NB4 (cell line): ENCODE results near the gene ACADVL.
A peak's percentile ranks its signal among the peaks of the same experiment; 100 is the strongest.

ENCODE experiments used
- DNase-seq: peaks from one replicate; pipeline ENCODE4 v3.0.0; 2010; ENCODE audit warnings: low read depth
- H3K4me3 ChIP-seq: one replicate; pipeline ENCODE4 v1.5.1; 2011; ENCODE audit warnings: mild to moderate bottlenecking, low read depth, low read length, moderate library complexity
- MYC ChIP-seq: IDR thresholded peaks from 2 replicates; pipeline ENCODE4 v1.6.1; 2011; ENCODE audit warnings: low read depth, low read length
- POLR2A ChIP-seq: IDR thresholded peaks from 2 replicates; pipeline ENCODE4 v1.6.1; 2011; ENCODE audit warnings: mild to moderate bottlenecking; ENCODE audit not compliant: insufficient read length; ENCODE audit errors: extremely low read depth
- TF ChIP-seq, protein P1 (sequence below): IDR thresholded peaks from one replicate; pipeline ENCODE4 v1.5.1; 2012; ENCODE audit warnings: low read depth, low read length
- TF ChIP-seq, protein P2 (sequence below): IDR thresholded peaks from 2 replicates; pipeline ENCODE4 v1.6.1; 2011; ENCODE audit warnings: low read depth, low read length

The ACADVL gene

DNA sequence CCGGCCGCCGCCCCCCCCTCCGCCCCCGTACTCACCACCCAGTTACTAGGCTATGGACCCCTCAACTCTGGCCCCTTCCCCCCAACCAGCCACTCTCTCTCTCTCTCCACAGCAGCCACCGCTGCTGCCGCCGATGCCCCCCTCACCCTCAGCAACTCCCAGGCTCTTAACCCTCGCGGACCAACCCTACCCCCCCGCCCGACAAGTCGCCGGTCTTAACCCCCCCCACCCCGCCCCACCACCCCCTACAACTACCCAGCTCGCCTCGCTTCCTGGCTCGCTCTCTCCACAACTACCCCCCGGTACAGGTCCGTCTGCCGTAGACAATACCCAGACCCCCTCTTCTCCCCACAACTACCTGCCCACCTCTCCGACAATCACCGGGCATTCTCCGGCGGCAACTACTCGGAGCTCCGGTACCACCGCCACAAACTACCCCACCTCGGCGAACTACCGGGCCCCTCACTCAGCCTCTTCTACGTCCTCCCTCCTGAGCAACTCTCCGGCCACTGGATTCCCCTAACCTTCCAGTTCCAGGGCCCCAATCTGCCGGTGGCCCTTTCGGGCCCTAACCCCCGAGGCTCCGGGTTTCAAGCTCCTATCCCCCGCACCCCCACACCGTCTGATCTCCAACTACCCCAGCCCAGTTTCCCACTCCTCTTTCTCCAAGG is 18.8 kb downstream of the ACADVL start:
- DNase-seq: peak; percentile 67
- peak overlapping the region; percentile 85 for H3K4me3 ChIP-seq
- TF ChIP-seq POLR2A: peak; percentile 11
- TF ChIP-seq, protein P1, sequence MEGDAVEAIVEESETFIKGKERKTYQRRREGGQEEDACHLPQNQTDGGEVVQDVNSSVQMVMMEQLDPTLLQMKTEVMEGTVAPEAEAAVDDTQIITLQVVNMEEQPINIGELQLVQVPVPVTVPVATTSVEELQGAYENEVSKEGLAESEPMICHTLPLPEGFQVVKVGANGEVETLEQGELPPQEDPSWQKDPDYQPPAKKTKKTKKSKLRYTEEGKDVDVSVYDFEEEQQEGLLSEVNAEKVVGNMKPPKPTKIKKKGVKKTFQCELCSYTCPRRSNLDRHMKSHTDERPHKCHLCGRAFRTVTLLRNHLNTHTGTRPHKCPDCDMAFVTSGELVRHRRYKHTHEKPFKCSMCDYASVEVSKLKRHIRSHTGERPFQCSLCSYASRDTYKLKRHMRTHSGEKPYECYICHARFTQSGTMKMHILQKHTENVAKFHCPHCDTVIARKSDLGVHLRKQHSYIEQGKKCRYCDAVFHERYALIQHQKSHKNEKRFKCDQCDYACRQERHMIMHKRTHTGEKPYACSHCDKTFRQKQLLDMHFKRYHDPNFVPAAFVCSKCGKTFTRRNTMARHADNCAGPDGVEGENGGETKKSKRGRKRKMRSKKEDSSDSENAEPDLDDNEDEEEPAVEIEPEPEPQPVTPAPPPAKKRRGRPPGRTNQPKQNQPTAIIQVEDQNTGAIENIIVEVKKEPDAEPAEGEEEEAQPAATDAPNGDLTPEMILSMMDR: no peak

DNA sequence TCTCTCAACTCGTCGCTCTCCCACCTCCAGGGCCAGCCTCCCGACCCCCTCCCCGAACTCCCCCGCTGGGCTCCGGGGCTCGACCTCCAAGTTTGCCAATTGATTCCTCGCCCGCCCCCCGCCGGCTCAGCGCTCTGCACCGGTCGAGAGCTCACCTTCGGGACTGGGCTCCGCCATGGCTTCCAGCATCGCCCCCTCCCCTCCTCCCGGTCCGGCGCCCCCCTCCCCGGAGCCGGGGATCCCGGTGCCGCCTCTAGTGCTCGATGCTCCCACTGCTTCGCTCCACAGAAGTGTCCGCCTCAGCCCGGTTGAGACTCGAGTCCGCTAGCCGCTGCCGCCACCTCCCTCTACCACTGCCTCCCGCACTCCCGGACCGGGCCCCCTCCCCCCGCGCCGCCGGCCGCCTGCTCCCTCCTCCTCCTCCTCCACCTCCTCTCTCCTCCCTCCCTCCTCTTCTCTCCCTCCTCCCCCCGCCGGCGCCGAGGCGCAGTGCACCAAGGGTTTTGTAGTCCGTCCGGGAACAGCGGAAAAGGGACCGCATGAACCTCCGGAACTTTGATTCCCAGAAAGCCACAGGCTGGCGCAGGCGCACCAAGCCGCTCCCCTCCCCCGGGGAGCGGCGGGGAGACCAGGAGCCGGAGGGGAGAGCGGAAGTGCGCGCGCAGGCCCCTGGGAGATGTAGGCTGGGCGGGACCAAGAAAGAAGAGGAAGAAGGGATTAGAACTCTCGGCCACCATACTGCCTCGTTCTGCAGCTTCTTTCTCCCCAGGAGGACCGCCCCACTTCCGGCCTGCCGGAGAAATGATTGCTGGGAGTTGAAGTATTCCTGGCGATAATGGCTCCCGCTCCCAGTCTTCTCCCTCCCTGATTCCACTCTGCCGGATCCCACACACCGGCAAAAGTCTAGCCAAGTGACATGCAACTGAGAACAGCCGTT is 19.6 kb downstream of the ACADVL start, which contains the start of gene PHF23:
TSS of gene PHF23 (minus strand) at position 367 of the 937 bp plus-strand sequence. CDS start at position 189, 178 bp downstream.
- TF ChIP-seq POLR2A: no peak
- TF ChIP-seq, protein P2, sequence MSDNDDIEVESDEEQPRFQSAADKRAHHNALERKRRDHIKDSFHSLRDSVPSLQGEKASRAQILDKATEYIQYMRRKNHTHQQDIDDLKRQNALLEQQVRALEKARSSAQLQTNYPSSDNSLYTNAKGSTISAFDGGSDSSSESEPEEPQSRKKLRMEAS: no peak
- no peak for TF ChIP-seq MYC
- TF ChIP-seq, protein P1: no peak
- peak; percentile 97 for DNase-seq
- peak within 1 kb of the TSS; percentile 85 for H3K4me3 ChIP-seq

DNA sequence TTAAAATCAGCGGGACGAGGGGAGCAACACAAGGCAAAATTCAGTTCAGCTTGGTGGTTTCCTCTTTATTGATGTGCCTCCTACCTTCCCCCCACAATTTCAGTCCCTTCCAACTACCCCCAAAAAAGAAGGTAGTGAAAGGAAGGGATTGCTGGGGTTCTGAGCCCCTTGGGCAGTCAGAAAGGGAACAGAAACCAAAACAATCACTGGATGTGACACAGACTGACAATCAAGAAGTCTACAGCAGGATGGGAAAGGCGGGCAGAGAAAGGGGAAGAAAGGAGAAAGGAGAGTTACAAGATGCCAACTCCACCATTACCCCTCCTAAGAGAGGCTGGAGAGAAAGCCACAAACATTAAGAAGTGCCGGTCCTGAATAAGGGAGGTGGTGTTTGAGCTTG is 20.6 kb downstream of the ACADVL start:
- TF ChIP-seq MYC: no peak
- no peak for DNase-seq
- peak overlapping the region; percentile 84 for H3K4me3 ChIP-seq

DNA sequence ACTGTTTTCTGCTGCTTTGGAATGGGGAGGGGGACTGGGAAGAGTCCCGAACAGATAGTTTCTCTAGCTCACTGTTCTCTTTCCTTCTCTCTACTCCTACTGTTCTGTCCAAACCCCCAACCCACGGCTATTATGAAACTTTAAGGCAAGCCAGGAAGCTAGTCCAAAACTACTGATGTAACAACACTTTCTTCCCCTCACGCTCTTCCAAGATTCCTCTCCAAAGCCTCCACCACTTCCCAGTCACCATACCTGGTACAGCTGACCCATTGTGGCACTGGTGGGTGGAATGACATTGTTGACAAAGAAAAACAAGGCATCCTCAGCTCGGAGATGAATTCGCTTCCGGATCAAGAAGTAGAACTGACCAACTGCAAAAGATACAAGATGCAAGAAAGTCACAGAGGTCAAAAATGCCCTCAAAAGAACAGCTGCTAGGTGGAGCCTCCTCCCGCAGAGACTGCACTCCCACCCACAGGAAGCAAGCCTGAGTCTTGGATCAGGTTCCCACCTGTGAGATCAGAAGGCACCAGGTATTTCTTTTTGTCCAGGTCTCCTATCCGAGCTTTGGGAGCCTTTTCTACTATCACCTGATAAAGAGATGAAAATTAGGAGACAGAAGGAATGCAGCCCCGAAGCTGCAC is 21.5 kb downstream of the ACADVL start:
- TF ChIP-seq, protein P2: no peak
- TF ChIP-seq, protein P1: no peak
- TF ChIP-seq POLR2A: no peak
- peak overlapping the region; percentile 84 for H3K4me3 ChIP-seq
- no peak for DNase-seq

DNA sequence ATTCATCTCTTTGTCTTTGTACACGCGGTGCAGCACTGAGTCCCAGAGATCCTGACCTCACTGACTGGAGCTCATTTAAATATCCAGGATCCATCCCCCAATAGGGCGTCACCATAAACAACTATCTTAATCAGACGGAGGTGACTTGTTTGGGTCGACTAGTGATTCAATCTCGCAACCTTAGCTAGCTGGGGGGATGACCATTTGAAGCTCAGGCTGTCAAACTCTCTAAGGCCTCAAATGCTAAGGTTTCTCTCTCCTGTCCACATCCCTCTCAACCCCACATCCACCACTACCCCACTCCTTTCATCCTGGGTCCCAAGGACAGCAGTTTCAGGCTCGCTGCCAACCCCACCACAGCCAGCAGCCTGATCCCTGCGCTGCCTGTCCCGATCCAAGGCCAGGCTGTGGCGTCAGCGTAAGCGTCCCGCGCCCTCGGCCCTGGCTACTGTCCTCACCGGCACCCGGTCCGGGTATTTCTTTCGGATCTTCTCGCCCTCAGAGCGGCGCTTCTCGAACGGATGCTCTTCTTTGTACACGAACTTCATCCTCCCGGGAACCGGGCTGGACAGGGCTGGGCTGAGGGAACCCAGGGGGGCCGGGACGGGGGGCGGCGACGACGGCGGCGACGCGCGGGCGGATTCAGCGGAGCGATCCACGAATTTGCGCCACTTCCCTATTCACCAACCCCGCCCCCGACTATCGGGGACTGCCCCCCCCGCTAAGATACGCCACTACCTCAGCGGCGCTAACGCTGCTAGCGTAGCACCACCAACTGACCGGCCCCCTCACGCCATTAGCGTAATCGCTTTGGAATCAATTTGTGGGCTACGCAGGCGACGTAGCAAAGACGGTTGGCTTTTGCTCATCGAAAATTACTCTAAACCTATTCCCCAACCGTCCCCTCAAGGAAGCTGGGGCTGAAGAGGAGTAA is 22.3 kb downstream of the ACADVL start, which contains the start of gene GABARAP:
TSS of gene GABARAP (minus strand) at position 667 of the 934 bp plus-strand sequence. CDS start at position 548, 119 bp downstream.
- peak; percentile 84 for DNase-seq

More for the DNA sequence above, 22.3 kb downstream of the ACADVL start, which contains the start of gene GABARAP:
- peak within 1 kb of the TSS; percentile 84 for H3K4me3 ChIP-seq
- TF ChIP-seq, protein P1: no peak
- TF ChIP-seq MYC (no peak), POLR2A (no peak)
- TF ChIP-seq, protein P2: 0 out of 2 replicates have a peak, but pooled peaks have one; percentile 16
